ENCODE data around the gene SMIM14. TPM values are rescaled to one million over a fixed set of nuclear protein-coding genes. Genes with fewer than 3 reads are reported as not detected.
A peak's percentile ranks its signal among the peaks of the same experiment; 100 is the strongest.

Gene SMIM14
- total RNA-seq, 1 donor from 2014 or later, result 23.8 TPM

DNA sequence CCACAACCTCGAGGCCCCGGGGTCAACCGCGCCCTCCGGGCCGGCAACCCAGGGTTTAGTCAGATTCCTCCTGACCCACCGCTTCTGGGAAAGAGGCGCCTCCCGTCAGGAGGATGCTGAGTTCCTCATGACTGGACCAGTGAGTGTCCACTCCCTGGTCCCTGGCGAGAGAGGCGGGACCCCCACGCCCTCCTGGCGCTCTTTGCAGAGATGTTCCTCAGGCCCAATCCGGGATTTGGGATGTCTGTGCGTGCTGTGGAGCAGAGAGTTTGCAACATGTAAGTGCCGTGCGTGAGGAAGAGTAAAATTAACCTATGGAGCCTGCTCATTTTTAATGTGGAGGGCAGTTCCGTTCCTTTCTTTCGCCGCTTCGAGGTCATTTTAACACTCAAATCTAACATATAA, 110.6 kb downstream of the SMIM14 start:
- Histone ChIP-seq H3K4me3 (peak overlapping the region; percentile 86 to 91), H3K9me3 (no peaks in the 10 kb centered on the region), H3K4me1 (peaks cover 42% of the 10 kb centered on the region), H3K36me3 (peaks cover 0 to 3% of the 10 kb centered on the region in 2 donors), H3K27ac (peak overlapping the region; percentile 94), H3K27me3 (no peaks in the 10 kb centered on the region)
- peak in 1 of 2 donors; percentile 94 for DNase-seq (ENCODE audit: extremely low spot score in 2 of 2)
- TF ChIP-seq POLR2AphosphoS5 (IDR thresholded peaks at IDR 0.05; ENCODE audit: insufficient read depth in 1 of 2, low read depth in 1 of 2) (no peak), POLR2A (IDR thresholded peaks at IDR 0.05) (no peak)
- TF ChIP-seq, protein P1, sequence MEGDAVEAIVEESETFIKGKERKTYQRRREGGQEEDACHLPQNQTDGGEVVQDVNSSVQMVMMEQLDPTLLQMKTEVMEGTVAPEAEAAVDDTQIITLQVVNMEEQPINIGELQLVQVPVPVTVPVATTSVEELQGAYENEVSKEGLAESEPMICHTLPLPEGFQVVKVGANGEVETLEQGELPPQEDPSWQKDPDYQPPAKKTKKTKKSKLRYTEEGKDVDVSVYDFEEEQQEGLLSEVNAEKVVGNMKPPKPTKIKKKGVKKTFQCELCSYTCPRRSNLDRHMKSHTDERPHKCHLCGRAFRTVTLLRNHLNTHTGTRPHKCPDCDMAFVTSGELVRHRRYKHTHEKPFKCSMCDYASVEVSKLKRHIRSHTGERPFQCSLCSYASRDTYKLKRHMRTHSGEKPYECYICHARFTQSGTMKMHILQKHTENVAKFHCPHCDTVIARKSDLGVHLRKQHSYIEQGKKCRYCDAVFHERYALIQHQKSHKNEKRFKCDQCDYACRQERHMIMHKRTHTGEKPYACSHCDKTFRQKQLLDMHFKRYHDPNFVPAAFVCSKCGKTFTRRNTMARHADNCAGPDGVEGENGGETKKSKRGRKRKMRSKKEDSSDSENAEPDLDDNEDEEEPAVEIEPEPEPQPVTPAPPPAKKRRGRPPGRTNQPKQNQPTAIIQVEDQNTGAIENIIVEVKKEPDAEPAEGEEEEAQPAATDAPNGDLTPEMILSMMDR (IDR thresholded peaks at IDR 0.05), result no peak
- intact Hi-C loops (cut with DNase I), result loop anchor here (5.0 kb wide), 4 partner anchors 71 to 1841 kb away; partner anchors contain the start of genes LIAS, PDS5A, RELL1 and RPL9

DNA sequence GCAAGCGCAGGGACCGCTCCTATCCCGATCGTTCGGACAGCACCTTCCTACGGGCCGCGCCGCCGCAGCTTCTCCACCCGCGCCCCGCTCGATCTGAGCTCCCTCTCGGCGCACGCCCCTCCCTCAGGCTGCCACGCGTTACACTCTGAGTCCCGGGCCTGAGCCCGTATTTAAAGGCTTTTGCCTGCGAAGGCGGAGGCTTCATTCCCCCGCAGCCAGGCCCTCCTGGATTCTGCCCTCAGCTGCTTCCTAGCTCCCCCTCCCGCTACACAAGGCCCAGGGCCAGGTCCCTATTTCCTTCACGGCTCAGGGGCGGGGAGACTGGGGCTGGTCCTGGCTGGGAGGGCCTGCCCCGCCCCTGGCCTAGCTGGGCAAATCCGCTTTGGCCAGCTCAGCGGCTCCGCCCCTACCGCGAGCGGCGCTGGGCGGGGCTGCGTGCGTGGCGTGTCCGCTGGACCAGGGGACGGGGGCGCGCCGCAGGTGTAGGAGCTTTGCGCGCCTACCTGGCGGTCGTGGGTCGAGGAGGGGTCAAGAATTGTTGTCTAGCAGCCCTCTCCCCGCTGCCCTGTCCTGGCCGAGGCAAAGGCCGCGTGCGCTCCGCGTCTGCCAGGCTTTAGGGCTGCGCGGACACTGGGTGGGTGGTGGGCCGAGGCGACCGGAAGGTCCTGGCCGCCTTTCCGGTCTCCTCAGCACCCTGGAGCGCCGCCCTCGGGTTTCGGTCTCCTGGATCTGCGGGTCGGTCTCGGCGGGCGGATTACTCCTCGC, 111.2 kb downstream of the SMIM14 start, which contains the start of gene UGDH:
Gene UGDH, minus strand, starts transcription at position 144 of the 765 bp plus-strand sequence. CDS start 5,927 bp downstream, outside the sequence.
- Histone ChIP-seq H3K4me3 (peak within 1 kb of the TSS; percentile 86 to 91), H3K4me1 (peaks cover 47% of the 10 kb centered on the region), H3K27ac (peak within 1 kb of the TSS; percentile 94), H3K36me3 (peaks cover 0 to 3% of the 10 kb centered on the region in 2 donors), H3K27me3 (no peaks in the 10 kb centered on the region), H3K9me3 (no peaks in the 10 kb centered on the region)
- intact Hi-C loops (cut with DNase I), result loop anchor here (5.0 kb wide), 4 partner anchors 70 to 1840 kb away; partner anchors contain the start of genes LIAS, PDS5A, RELL1 and RPL9
- TF ChIP-seq, protein P1 (IDR thresholded peaks at IDR 0.05), result no peak
- TF ChIP-seq POLR2AphosphoS5 (IDR thresholded peaks at IDR 0.05; ENCODE audit: insufficient read depth in 1 of 2, low read depth in 1 of 2) (peak; percentile 86 to 100), POLR2A (IDR thresholded peaks at IDR 0.05) (peak in 1 of 2 donors; percentile 91)
- DNase-seq (ENCODE audit: extremely low spot score in 2 of 2), result peak; percentile 97 to 98

DNA sequence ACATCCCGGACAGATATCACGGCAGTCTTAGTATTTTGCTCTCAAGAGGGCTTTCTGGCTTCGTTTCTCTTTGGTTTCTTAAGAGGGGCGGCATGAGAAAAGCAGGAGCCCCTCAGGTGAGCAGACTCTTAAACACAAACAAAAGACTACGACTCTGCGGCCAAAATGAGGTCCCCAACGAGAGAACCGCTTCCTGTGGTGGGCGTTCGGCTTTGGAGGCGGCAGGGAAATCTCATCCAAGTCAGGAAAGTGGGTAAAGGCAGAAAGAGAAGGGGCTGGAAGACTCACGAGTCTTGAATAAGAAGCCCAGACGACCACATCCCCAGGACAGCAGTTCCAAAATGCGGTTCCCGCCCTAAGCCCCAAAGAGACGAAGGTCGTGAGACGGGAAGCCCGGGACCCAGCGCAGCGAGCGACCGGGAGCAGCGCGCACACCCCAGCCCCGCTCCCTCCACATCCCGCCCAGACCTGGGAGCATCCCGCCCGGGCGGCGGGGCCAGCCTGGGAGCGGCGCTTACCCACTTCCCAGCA, 111.8 kb downstream of the SMIM14 start:
- H3K36me3 ChIP-seq, result no peaks in the 10 kb centered on the region
- no peaks in the 10 kb centered on the region for H3K27me3 ChIP-seq
- no peaks in the 10 kb centered on the region for H3K9me3 ChIP-seq
- H3K27ac ChIP-seq, result peak overlapping the region; percentile 94
- DNase-seq (ENCODE audit: extremely low spot score in 2 of 2), result peak in 1 of 2 donors; percentile 89
- TF ChIP-seq POLR2AphosphoS5 (IDR thresholded peaks at IDR 0.05; ENCODE audit: insufficient read depth in 1 of 2, low read depth in 1 of 2), result no peak
- TF ChIP-seq POLR2A (IDR thresholded peaks at IDR 0.05), result no peak
- TF ChIP-seq, protein P1 (IDR thresholded peaks at IDR 0.05), result no peak
- peaks cover 53% of the 10 kb centered on the region for H3K4me1 ChIP-seq
- intact Hi-C loops (cut with DNase I), result loop anchor here (5.0 kb wide), 4 partner anchors 70 to 1840 kb away; partner anchors contain the start of genes LIAS, PDS5A, RELL1 and RPL9
- peak overlapping the region; percentile 86 to 91 for H3K4me3 ChIP-seq

DNA sequence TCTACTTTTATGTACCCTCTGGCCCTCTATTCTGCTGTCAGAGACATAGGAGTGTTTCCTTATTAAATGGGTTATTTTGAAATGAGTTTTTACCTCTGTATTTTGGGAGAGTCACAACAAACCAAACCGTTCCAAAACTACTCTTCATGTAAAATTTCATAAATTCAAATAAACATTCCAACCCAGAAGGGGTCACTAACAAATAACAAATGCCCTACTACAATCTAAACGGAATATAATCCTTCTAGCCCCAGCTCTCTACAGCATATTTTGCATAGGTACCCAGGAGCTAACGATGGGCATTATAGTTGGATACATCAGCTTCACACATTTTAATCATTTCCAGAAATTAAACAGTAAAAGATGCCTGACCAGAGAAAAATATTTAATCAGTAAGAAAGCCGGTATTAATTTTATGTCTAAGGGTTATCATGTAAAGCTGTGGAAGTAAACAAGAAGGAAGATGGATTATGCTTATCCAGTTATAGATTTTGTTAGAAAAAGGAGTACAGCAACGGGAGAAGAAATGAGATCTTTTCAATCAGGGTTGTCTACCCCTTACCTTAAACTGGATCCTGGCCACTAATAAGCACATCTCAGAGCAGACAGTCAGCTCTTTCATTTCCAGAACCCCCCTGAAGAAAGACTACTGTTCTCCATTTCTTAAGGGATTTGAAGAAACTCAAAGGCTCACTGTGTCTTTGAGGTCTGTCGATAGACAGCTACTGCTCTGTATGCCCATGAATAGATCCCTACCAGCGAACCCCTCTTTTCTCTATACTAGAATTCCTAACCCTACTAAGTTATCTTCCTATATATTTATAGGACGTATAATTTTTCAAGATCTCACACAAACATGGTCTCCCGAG, 112.6 kb downstream of the SMIM14 start:
- no peaks in the 10 kb centered on the region for H3K27me3 ChIP-seq
- intact Hi-C loops (cut with DNase I), result loop anchor here (5.0 kb wide), 4 partner anchors 69 to 1839 kb away; partner anchors contain the start of genes LIAS, PDS5A, RELL1 and RPL9
- H3K36me3 ChIP-seq, result no peaks in the 10 kb centered on the region
- TF ChIP-seq POLR2AphosphoS5 (IDR thresholded peaks at IDR 0.05; ENCODE audit: insufficient read depth in 1 of 2, low read depth in 1 of 2) (no peak), POLR2A (IDR thresholded peaks at IDR 0.05) (no peak)
- TF ChIP-seq, protein P1 (IDR thresholded peaks at IDR 0.05), result no peak
- H3K9me3 ChIP-seq, result no peaks in the 10 kb centered on the region
- no peak for DNase-seq (ENCODE audit: extremely low spot score in 2 of 2)
- peak overlapping the region; percentile 94 for H3K27ac ChIP-seq
- H3K4me3 ChIP-seq, result peak overlapping the region; percentile 86 to 91
- H3K4me1 ChIP-seq, result peaks cover 59% of the 10 kb centered on the region
